Measurements from ENCODE around the gene SFTPB.
"Not testable (repeated sequence)": the region's sequence is repeated elsewhere in the genome, so short reads cannot be mapped to it uniquely, and the experiment has no call there.

DNA sequence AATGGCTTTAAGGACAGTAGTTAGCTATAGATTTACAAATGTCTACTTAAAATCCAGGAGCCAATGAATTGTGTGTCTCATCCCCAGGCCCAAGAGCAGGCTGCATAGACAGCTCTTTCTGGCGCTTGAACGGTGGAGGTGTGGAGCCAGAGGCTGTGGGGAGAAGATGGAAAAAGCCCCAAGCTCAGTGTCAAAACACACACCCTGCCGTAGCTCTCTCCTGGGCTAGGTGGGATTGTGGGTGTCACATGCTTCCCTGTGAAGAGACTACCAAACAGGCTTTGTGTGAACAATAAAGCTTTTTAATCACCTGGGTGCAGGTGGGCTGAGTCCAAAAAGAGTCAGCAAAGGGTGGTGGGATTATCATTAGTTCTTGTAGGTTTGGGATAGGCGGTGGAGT is 10.6 kb downstream of the SFTPB start:
- TF ChIP-seq CTCF, POLR2A (IDR thresholded peaks at IDR 0.05): not testable (repeated sequence)
